ENCODE data around the gene HSD17B10.

DNA sequence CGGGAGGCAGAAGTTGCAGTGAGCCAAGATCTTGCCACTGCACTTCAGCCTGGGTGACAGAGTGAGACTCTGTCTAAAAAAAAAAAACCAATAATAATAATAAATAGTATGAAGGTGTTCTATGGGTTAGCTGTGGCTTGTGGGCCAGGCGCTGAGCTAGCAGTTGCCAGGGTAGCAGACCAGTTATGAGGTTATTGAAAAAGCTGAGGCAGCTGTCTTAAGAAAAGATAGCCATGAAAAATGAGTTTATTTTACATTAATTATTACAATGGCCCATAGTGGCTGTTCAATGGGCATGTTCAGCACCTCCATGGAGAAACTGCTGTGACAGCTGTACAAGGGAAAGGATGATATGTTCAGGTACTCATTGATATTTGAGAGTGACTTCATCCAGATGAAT lies 13.3 kb upstream of the HSD17B10 start:
- TF ChIP-seq, protein P1, sequence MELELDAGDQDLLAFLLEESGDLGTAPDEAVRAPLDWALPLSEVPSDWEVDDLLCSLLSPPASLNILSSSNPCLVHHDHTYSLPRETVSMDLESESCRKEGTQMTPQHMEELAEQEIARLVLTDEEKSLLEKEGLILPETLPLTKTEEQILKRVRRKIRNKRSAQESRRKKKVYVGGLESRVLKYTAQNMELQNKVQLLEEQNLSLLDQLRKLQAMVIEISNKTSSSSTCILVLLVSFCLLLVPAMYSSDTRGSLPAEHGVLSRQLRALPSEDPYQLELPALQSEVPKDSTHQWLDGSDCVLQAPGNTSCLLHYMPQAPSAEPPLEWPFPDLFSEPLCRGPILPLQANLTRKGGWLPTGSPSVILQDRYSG (CRISPR knock-in tag; IDR thresholded peaks at IDR 0.05): no peak
- TF ChIP-seq TBL1XR1 (IDR thresholded peaks at IDR 0.05; ENCODE audit: borderline replicate concordance, low read length, partially characterized antibody): no peak
- TF ChIP-seq TRIM24 (CRISPR knock-in tag; IDR thresholded peaks at IDR 0.05): no peak
- TF ChIP-seq ZNF614 (CRISPR knock-in tag; IDR thresholded peaks at IDR 0.05; ENCODE audit: borderline replicate concordance): no peak
- no peak for TF ChIP-seq EZH2 (conservative IDR thresholded peaks at IDR 0.05; ENCODE audit: low read depth, low read length)
- TF ChIP-seq SCMH1 (CRISPR knock-in tag; IDR thresholded peaks at IDR 0.05; ENCODE audit: borderline replicate concordance): no peak
- TF ChIP-seq, protein P2, sequence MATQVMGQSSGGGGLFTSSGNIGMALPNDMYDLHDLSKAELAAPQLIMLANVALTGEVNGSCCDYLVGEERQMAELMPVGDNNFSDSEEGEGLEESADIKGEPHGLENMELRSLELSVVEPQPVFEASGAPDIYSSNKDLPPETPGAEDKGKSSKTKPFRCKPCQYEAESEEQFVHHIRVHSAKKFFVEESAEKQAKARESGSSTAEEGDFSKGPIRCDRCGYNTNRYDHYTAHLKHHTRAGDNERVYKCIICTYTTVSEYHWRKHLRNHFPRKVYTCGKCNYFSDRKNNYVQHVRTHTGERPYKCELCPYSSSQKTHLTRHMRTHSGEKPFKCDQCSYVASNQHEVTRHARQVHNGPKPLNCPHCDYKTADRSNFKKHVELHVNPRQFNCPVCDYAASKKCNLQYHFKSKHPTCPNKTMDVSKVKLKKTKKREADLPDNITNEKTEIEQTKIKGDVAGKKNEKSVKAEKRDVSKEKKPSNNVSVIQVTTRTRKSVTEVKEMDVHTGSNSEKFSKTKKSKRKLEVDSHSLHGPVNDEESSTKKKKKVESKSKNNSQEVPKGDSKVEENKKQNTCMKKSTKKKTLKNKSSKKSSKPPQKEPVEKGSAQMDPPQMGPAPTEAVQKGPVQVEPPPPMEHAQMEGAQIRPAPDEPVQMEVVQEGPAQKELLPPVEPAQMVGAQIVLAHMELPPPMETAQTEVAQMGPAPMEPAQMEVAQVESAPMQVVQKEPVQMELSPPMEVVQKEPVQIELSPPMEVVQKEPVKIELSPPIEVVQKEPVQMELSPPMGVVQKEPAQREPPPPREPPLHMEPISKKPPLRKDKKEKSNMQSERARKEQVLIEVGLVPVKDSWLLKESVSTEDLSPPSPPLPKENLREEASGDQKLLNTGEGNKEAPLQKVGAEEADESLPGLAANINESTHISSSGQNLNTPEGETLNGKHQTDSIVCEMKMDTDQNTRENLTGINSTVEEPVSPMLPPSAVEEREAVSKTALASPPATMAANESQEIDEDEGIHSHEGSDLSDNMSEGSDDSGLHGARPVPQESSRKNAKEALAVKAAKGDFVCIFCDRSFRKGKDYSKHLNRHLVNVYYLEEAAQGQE (IDR thresholded peaks at IDR 0.05; ENCODE audit: borderline replicate concordance in 1 of 2, low read depth in 1 of 2, low read length in 2 of 2): no peak
- TF ChIP-seq ESRRA (CRISPR knock-in tag; IDR thresholded peaks at IDR 0.05; ENCODE audit: low read depth): no peak

All from HepG2 (cell line).